ENCODE measurements around the gene MS4A3.
"Not testable (repeated sequence)": the region's sequence is repeated elsewhere in the genome, so short reads cannot be mapped to it uniquely, and the experiment has no call there.

The MS4A3 gene

DNA sequence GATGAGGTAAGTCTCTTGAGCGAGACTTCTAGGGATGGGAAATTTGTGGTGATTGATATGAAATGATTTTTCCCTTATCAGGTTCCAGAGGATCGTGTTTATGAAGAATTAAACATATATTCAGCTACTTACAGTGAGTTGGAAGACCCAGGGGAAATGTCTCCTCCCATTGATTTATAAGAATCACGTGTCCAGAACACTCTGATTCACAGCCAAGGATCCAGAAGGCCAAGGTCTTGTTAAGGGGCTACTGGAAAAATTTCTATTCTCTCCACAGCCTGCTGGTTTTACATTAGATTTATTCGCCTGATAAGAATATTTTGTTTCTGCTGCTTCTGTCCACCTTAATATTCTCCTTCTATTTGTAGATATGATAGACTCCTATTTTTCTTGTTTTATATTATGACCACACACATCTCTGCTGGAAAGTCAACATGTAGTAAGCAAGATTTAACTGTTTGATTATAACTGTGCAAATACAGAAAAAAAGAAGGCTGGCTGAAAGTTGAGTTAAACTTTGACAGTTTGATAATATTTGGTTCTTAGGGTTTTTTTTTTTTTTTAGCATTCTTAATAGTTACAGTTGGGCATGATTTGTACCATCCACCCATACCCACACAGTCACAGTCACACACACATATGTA lies 39.1 kb downstream of the MS4A3 start:
- DNase-seq: no peak

DNA sequence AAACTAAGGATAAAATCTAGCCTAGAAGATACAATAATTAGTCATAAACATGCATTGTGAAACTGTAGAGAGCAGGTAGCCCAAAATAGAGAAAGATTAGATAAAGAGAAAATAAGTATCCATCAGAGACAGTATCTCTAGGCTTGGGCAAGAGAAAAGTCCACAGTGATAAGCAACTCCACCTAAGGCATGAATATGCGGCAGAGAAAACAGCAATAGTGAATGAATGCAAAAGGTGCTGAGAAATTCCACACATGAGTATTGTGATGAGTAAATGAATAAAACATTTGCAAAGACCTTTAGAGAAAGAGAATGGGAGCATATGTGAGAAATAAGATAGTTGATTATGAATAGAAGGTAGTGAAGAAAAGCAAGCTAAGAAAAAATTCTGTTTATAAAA lies 40.7 kb downstream of the MS4A3 start:
- DNase-seq: no peak

DNA sequence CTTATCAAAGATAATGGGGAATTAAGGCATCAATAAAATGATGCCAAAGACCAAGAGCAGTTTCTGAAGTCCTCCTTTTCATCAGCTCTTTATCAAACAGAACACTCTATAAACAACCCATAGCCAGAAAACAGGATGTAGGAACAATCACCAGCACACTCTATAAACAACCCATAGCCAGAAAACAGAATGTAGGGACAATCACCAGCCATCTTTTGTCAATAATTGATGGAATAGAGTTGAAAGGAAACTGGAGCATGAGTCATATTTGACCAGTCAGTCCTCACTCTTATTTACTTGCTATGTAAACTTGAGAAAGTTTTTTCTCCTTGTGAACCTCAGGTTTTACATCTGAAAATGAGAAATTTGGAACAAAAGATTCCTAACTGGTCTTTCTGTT lies 42.0 kb downstream of the MS4A3 start:
- DNase-seq: no peak

DNA sequence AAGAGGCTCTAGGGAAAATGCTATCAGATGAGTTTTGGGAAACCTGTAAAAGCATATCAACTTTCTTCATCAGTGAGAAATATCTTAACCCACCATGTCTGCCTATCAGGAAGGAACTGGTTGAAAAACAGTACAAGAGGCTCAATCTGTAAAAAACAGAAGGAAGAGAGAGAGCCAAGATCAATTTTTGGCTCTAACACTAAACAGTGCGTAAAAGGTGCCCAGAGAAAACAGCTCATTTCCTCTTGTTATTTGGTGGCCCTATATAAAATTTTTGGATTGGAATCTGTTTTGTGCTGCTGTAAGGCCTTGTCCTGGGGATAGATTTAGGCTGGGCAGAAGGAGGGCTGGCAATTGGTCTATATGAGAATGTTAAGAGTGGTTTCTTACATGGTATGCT lies 44.1 kb downstream of the MS4A3 start:
- DNase-seq: no peak

DNA sequence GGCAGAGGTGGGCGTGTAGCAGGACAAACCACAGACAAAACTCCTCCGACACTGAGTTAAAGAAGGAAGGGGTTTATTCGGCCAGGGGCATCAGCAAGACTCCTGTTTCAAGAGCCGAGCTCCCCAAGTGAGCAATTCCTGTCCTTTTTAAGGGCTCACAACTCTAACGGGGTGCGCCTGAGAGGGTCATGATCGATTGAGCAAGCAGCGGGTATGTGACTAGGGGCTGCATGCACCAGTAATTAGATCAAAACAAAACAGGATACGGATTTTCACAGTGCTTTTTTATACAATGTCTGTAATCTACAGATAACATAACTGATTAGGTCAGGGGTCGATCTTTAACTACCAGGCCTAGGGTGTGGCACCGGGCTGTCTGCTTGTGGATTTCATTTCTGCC lies 44.9 kb downstream of the MS4A3 start:
- DNase-seq: not testable (repeated sequence)

DNA sequence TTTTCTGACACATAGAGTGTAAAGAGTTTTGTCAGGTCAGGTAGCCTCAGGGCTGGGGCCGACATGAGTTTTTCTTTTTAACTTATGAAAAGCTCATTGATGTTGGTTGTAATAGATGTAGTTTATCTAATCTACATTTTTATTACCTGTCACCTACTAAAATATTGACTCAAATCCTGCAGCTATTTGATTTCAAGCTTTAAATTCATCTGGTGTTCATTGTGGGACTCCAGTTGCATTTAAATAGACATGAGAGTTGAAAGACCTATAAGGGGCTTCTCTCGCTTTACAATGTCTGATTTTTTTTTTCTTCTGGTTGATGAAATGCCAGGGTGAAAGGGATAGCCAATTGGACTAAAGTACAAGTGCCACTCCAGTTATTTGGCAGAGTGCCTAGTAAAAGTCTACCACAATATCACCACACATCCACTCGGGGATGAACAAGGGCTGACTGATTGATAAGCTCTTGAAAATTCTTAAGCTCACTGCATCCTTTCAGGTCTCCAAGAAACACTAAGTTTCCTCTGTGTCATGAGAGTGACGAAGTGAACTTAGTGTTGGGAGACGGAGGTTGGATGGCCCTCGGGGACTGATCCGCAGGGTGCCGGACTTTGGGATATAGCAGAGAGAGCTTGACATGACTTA lies 48.1 kb downstream of the MS4A3 start:
- not testable (repeated sequence) for DNase-seq

DNA sequence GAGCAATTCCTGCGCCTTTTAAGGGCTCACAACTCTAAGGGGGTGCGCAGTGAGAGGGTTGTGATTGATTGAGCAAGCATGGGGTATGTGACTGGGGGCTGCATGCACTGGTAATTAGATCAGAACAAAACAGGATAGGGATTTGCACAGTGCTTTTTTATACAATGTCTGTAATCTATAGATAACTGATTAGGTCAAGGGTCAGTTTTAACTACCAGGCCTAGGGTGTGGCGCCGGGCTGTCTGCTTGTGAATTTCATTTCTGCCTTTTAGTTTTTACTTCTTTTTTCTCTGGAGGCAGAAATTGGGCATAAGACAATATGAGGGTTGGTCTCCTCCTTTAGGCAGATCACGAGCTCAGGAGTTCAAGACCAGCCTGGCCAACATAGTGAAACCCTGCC lies 52.2 kb downstream of the MS4A3 start:
- not testable (repeated sequence) for DNase-seq

DNA sequence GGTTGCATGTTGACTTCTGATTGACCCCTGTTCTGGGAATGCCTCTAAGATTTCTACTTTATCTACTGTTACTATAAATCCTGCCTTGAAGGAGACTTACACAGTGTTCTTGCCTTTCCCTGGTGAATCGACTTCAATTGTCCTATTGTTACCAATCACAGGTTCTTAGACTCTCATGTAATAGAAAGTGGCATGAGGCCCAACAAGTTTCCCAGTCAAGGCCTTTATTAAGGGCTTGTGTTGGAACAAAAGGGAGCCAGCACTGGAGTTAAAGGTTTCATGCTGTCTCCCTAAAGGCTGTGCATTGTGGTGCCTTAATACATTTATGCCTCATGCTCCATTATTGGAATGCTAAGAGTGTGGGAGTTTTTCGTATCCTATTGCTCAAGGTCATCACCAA lies 55.3 kb downstream of the MS4A3 start:
- DNase-seq: no peak

DNA sequence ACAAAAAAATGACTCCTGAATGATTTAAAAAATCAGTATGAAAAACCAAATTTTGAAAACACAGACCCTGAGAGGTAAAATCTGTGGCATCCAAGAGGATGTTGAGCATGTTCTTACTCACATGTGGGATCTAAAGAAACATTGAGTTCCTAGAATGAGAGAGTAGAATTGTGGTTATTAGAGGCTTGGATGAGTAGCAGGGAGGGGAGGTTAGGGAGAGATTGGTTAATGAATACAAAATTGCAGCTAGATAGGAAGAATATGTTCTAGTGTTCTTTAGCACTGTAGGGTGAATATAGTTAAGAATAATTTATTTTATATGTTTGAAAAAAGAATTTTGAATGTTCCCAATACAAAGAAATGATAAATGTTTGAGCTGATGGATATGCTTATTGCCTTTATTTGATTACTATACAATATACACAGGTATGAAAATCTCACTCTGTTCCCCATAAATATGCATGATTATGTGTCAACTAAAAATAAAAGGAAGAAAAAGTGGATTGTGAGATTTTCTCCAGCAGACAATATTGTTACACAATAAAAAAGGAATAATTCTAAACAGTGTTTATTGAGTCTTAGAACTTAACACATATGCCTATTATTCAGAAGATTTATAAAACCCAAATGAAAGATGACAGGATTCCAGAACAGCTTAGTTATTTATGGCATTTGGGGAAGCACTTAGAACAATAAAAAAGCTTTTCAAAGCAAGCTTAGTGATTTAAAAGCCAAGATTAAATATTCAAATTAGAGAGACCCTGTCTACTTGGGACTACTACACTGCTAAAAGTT lies 60.7 kb downstream of the MS4A3 start:
- DNase-seq: no peak

DNA sequence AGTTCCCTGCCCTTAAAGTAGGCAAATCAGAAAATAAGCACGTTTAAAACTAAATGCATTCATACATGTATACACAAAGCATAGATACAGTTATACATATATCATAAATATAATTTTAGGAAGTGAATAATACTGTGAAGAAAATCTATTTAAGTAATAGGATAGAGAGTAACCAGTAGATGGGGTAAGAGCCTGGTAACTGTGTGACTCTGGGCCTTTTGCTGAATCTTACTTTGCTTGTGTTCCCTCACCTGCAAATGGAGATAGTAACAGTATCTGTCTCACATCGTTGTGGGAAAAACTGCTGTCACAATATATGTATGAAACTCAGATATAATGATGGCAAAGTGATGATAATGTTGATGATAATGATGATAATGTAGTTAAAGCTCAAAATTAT lies 61.9 kb downstream of the MS4A3 start:
- DNase-seq: no peak

DNA sequence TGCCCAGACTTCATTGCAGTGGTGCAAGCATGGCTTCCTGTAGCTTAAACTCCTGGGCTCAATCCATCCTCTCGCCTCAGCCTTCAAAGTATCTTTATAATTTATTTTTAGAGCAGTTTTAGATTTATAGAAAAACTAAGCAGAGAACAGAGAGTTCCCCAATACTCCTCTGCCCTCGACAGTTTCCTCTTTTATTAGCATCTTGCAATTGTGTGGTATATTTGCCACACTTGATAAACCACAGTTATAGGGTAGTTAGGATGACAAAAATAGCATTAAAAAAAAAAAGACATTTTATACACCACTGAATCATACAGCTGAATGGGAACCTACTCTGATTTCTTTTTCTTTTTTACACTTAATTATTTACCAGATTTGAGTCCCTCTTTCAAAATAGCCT lies 63.2 kb downstream of the MS4A3 start:
- DNase-seq: no peak
